Measurements from ENCODE around the gene DRD4. TPM values are rescaled to one million over a fixed set of nuclear protein-coding genes. Genes with fewer than 3 reads are reported as not detected.

DRD4 gene
- total RNA-seq, 2 experiments from 2014 or later = 0.70 to 0.82 TPM

- ATAC-seq (ENCODE audit: poor library complexity) (no peak), DNase-seq (peak in 1 of 14 experiments; percentile 40)
- CTCF ChIA-PET = no interaction called here
- intact Hi-C loops (cut with DNase I, micrococcal nuclease) = loop anchor here in 1 of 2 experiments (5.0 kb wide), 1 partner anchor 310 kb away; the partner anchor contains the start of gene AP2A2
- no peaks in the 10 kb centered on the region for H3K27me3 Mint-ChIP-seq
- POLR2A ChIA-PET = no interaction called here
- no peak for TF ChIP-seq CTCF (IDR thresholded peaks at IDR 0.05)
- no peaks in the 10 kb centered on the region for H3K9me3 Mint-ChIP-seq
- Histone ChIP-seq H3K4me1 (ENCODE audit: insufficient read depth, low read length) (peaks cover 34% of the 10 kb centered on the region), H3K27ac (ENCODE audit: low read depth in 1 of 2, low read length in 2 of 2) (no peak overlapping the region), H3K36me3 (ENCODE audit: insufficient read depth, low read length) (peaks cover 19% of the 10 kb centered on the region), H3K27me3 (ENCODE audit: control insufficient read depth in 1 of 2, insufficient read depth in 2 of 2, low read length in 2 of 2) (no peaks in the 10 kb centered on the region), H3K4me3 (ENCODE audit: low read length) (no peak overlapping the region), H3K9me3 (ENCODE audit: control insufficient read depth in 1 of 2, insufficient read depth in 1 of 2, low read length in 2 of 2) (peaks cover 0 to 3% of the 10 kb centered on the region in 2 experiments)
- H3K4me1 Mint-ChIP-seq (ENCODE audit: low read depth) = peaks cover 12% of the 10 kb centered on the region
- peak overlapping the region; percentile 96 for H3K4me3 Mint-ChIP-seq
- peaks cover 8% of the 10 kb centered on the region for H3K36me3 Mint-ChIP-seq (ENCODE audit: low read depth)
- H3K27ac Mint-ChIP-seq = no peak overlapping the region
These were observed 19.7 kb upstream of the DRD4 start for GRCh38 chr11:617199-617911.

- no peaks in the 10 kb centered on the region for H3K9me3 ChIP-seq (ENCODE audit: control insufficient read depth in 1 of 2, insufficient read depth in 1 of 2, low read length in 2 of 2)
- peaks cover 5% of the 10 kb centered on the region for H3K36me3 Mint-ChIP-seq (ENCODE audit: low read depth)
- no peak overlapping the region for H3K27ac Mint-ChIP-seq
- H3K4me3 Mint-ChIP-seq = peak overlapping the region; percentile 34
- DNase-seq (peak in 1 of 14 experiments; percentile 30), ATAC-seq (ENCODE audit: poor library complexity) (no peak)
- H3K9me3 Mint-ChIP-seq = no peaks in the 10 kb centered on the region
- H3K4me1 ChIP-seq (ENCODE audit: insufficient read depth, low read length) = peaks cover 33% of the 10 kb centered on the region
- H3K27me3 Mint-ChIP-seq = peaks cover under 1% of the 10 kb centered on the region
- no peak overlapping the region for H3K4me3 ChIP-seq (ENCODE audit: low read length)
- H3K4me1 Mint-ChIP-seq (ENCODE audit: low read depth) = peaks cover 12% of the 10 kb centered on the region
- no peak overlapping the region for H3K27ac ChIP-seq (ENCODE audit: low read depth in 1 of 2, low read length in 2 of 2)
- peaks cover 12% of the 10 kb centered on the region for H3K36me3 ChIP-seq (ENCODE audit: insufficient read depth, low read length)
- CTCF ChIA-PET = no interaction called here
- no peaks in the 10 kb centered on the region for H3K27me3 ChIP-seq (ENCODE audit: control insufficient read depth in 1 of 2, insufficient read depth in 2 of 2, low read length in 2 of 2)
- intact Hi-C loops (cut with DNase I, micrococcal nuclease) = loop anchor here in 1 of 2 experiments (5.0 kb wide), 1 partner anchor 309 kb away; the partner anchor contains the start of gene AP2A2
- no peak for TF ChIP-seq CTCF (IDR thresholded peaks at IDR 0.05)
- POLR2A ChIA-PET = no interaction called here
These were observed 19.0 kb upstream of the DRD4 start for GRCh38 chr11:617912-618682.

GRCh38 chr11:618856-619627, 18.0 kb upstream of the DRD4 start:
- Mint-ChIP-seq H3K4me1 (ENCODE audit: low read depth) (peaks cover 11% of the 10 kb centered on the region), H3K27me3 (peaks cover 6% of the 10 kb centered on the region), H3K27ac (no peak overlapping the region), H3K36me3 (ENCODE audit: low read depth) (peaks cover 5% of the 10 kb centered on the region), H3K9me3 (no peaks in the 10 kb centered on the region), H3K4me3 (no peak overlapping the region)
- H3K27ac ChIP-seq (ENCODE audit: low read depth in 1 of 2, low read length in 2 of 2) = no peak overlapping the region
- no peak for ATAC-seq (ENCODE audit: poor library complexity)
- no peaks in the 10 kb centered on the region for H3K9me3 ChIP-seq (ENCODE audit: control insufficient read depth in 1 of 2, insufficient read depth in 1 of 2, low read length in 2 of 2)
- no peak for TF ChIP-seq CTCF (IDR thresholded peaks at IDR 0.05)
- POLR2A ChIA-PET = no interaction called here
- intact Hi-C loops (cut with DNase I, micrococcal nuclease) = loop anchor here in 1 of 2 experiments (5.0 kb wide), 1 partner anchor 308 kb away; the partner anchor contains the start of gene AP2A2
- no peak for DNase-seq
- CTCF ChIA-PET = no interaction called here
- peaks cover 25% of the 10 kb centered on the region for H3K4me1 ChIP-seq (ENCODE audit: insufficient read depth, low read length)
- peaks cover 6% of the 10 kb centered on the region for H3K36me3 ChIP-seq (ENCODE audit: insufficient read depth, low read length)
- H3K27me3 ChIP-seq (ENCODE audit: control insufficient read depth in 1 of 2, insufficient read depth in 2 of 2, low read length in 2 of 2) = no peaks in the 10 kb centered on the region
- no peak overlapping the region for H3K4me3 ChIP-seq (ENCODE audit: low read length)

Measured in CD4-positive, alpha-beta T cell (primary cell).